OCI-LY3 (cell line): ENCODE measurements around the gene WWC1.

Experiments
- H2AFZ ChIP-seq: fragments of 200-600, 300-600 bp; shearing (Covaris generic); 2 replicates; pipeline ENCODE4 v1.6.0; 2014; ENCODE audit warnings: antibody characterized with exemption, low read depth, low read length
- H3K27ac ChIP-seq: fragments of 200-600, 300-600 bp; sonication (generic); 2 replicates; pipeline ENCODE4 v1.5.1; 2014; ENCODE audit warnings: mild to moderate bottlenecking, low read length, moderate library complexity, mixed read lengths
- H3K27me3 ChIP-seq: fragments of 200-600, 300-600 bp; sonication (generic); 2 replicates; pipeline ENCODE4 v1.6.1; 2014; ENCODE audit warnings: low read depth, low read length, mixed read lengths
- H3K36me3 ChIP-seq: fragments of 200-600, 300-600 bp; sonication (generic); replicated peaks from 2 replicates; pipeline ENCODE3; 2014; ENCODE audit warnings: low read depth, low read length, mixed read lengths
- H3K4me1 ChIP-seq: fragments of 300-600, 200-600 bp; sonication (generic); 2 replicates; pipeline ENCODE4 v1.6.1; 2014; ENCODE audit warnings: low read length, mixed read lengths
- H3K4me2 ChIP-seq: fragments of 200-600, 300-600 bp; sonication (generic); 2 replicates; pipeline ENCODE4 v1.6.1; 2014; ENCODE audit warnings: low read length, mixed read lengths
- H3K4me3 ChIP-seq: fragments of 300-600, 200-600 bp; sonication (generic); 2 replicates; pipeline ENCODE4 v1.5.1; 2014; ENCODE audit warnings: antibody characterized with exemption, mild to moderate bottlenecking, low read length, moderate library complexity
- H3K79me2 ChIP-seq: fragments of 300-600, 200-600 bp; shearing (Covaris generic); 2 replicates; pipeline ENCODE4 v1.6.1; 2014; ENCODE audit warnings: mild to moderate bottlenecking, low read length, mixed read lengths
- H3K9ac ChIP-seq: fragments of 300-600, 200-600 bp; shearing (Covaris generic); 2 replicates; pipeline ENCODE4 v1.6.0; 2014; ENCODE audit warnings: mild to moderate bottlenecking, low read length, moderate library complexity
- H3K9me3 ChIP-seq: fragments of 200-600, 300-600 bp; shearing (Covaris generic); 2 replicates; pipeline ENCODE4 v1.6.1; 2014; ENCODE audit warnings: low read length, mixed read lengths; ENCODE audit not compliant: insufficient read depth
- H4K20me1 ChIP-seq: fragments of 200-600, 300-600 bp; sonication (generic); 2 replicates; pipeline ENCODE4 v1.6.1; 2016; ENCODE audit warnings: low read length, mixed read lengths; ENCODE audit not compliant: insufficient read depth
- EZH2phosphoT487 ChIP-seq: fragments of 200-600 bp; shearing (Covaris generic); IDR thresholded peaks from 2 replicates; pipeline ENCODE4 v1.6.1; 2018; ENCODE audit warnings: antibody characterized with exemption, mixed run types, low read depth
- TF ChIP-seq, protein P1 (sequence below): fragments of 200-600, 300-600 bp; sonication (generic); IDR thresholded peaks from 2 replicates; pipeline ENCODE4 v1.5.1; 2014; ENCODE audit warnings: antibody characterized with exemption, low read length, low read depth

WWC1 gene

DNA sequence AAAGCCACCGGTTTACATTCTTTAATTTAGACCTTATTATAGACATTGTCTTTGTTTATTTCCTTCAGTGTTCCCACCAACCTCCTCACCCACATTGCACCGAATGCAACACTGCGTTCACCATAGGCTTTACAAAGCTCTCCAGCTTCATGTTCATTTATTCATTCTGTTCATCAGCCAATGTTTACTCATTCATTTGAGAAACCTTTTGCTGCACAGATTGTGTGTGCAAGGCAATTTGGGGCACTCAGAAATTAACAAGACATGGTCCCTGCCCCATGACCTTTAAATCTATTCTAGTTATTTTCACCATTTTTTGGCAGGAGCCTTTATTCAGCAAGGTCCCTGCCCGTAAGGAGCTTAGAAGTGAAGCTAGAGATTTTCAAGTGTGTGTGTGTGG, 124.0 kb downstream of the WWC1 start:
- no peaks in the 10 kb centered on the region for H4K20me1 ChIP-seq
- no peaks in the 10 kb centered on the region for H3K79me2 ChIP-seq
- TF ChIP-seq, protein P1, sequence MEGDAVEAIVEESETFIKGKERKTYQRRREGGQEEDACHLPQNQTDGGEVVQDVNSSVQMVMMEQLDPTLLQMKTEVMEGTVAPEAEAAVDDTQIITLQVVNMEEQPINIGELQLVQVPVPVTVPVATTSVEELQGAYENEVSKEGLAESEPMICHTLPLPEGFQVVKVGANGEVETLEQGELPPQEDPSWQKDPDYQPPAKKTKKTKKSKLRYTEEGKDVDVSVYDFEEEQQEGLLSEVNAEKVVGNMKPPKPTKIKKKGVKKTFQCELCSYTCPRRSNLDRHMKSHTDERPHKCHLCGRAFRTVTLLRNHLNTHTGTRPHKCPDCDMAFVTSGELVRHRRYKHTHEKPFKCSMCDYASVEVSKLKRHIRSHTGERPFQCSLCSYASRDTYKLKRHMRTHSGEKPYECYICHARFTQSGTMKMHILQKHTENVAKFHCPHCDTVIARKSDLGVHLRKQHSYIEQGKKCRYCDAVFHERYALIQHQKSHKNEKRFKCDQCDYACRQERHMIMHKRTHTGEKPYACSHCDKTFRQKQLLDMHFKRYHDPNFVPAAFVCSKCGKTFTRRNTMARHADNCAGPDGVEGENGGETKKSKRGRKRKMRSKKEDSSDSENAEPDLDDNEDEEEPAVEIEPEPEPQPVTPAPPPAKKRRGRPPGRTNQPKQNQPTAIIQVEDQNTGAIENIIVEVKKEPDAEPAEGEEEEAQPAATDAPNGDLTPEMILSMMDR = no peak
- TF ChIP-seq EZH2phosphoT487 = no peak
- H3K9me3 ChIP-seq = no peaks in the 10 kb centered on the region
- H3K4me1 ChIP-seq = no peaks in the 10 kb centered on the region
- H2AFZ ChIP-seq = no peak overlapping the region
- no peak overlapping the region for H3K27ac ChIP-seq
- no peak overlapping the region for H3K4me2 ChIP-seq
- H3K4me3 ChIP-seq = no peak overlapping the region
- peaks cover 7% of the 10 kb centered on the region for H3K36me3 ChIP-seq
- no peak overlapping the region for H3K9ac ChIP-seq
- no peaks in the 10 kb centered on the region for H3K27me3 ChIP-seq

DNA sequence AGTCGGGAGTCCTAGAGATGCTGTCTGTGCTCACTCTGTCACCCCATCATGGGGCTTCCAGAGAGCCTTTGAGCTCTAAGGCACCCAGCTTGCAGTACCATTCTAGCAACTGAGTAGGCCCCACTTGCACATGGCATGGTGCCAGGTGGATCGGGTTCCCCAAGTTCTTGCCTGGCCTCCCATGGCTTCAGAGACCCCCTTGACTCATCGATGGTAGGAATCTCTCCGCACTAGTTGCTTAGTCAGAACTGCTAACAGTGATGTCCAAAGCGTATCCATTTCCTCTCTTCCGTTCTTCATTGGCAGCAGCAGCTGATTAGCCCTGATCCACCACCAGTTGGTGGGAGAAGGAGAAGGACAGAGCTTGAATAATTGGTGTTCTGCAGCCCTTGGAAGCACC, 124.5 kb downstream of the WWC1 start:
- Histone ChIP-seq H3K4me3 (no peak overlapping the region), H3K27me3 (no peaks in the 10 kb centered on the region), H3K27ac (no peak overlapping the region), H3K9ac (no peak overlapping the region), H2AFZ (no peak overlapping the region), H3K79me2 (no peaks in the 10 kb centered on the region), H3K36me3 (peaks cover 7% of the 10 kb centered on the region), H3K9me3 (no peaks in the 10 kb centered on the region), H3K4me2 (no peak overlapping the region), H3K4me1 (no peaks in the 10 kb centered on the region), H4K20me1 (no peaks in the 10 kb centered on the region)
- TF ChIP-seq, protein P1 = no peak
- TF ChIP-seq EZH2phosphoT487 = no peak

DNA sequence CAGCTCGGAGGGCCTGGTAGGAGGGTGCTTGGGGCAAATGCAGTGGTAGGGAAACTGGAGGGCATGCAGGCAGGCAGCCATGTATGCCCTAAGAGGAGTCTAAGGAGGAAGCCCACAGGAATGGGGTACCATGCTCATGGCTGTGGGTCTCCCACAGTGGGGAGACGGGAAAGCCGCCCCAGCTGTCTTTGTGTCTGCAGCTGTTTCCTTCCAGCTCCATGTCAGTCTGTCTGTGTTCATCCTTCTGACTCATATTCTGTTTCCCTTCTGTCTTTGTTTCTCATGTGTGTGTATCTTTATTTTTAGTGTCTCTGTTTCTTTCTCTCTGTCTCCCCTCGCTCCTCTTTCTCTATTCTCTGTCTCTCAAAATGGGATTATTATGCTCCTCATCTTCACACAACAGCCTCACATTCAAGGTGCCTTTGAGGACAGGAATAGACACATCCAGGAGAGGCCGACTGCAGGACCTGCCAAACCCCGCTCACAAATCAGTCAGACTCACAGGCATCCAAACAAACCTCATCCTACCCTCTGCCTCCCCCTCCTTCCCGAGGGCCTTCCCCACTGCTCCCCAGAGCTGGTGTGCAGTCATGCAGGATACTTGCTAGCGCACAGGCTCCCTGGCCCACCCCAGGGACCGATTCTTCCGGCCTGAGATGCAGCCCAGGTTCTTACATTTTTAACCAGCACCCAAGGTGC, 126.4 kb downstream of the WWC1 start:
- H3K4me3 ChIP-seq = no peak overlapping the region
- TF ChIP-seq, protein P1 = no peak
- TF ChIP-seq EZH2phosphoT487 = no peak
- H3K4me1 ChIP-seq = no peaks in the 10 kb centered on the region
- no peaks in the 10 kb centered on the region for H3K79me2 ChIP-seq
- no peak overlapping the region for H3K4me2 ChIP-seq
- H3K9ac ChIP-seq = no peak overlapping the region
- H3K9me3 ChIP-seq = no peaks in the 10 kb centered on the region
- H3K27ac ChIP-seq = no peak overlapping the region
- no peaks in the 10 kb centered on the region for H4K20me1 ChIP-seq
- H3K27me3 ChIP-seq = no peaks in the 10 kb centered on the region
- peaks cover 7% of the 10 kb centered on the region for H3K36me3 ChIP-seq
- H2AFZ ChIP-seq = no peak overlapping the region

DNA sequence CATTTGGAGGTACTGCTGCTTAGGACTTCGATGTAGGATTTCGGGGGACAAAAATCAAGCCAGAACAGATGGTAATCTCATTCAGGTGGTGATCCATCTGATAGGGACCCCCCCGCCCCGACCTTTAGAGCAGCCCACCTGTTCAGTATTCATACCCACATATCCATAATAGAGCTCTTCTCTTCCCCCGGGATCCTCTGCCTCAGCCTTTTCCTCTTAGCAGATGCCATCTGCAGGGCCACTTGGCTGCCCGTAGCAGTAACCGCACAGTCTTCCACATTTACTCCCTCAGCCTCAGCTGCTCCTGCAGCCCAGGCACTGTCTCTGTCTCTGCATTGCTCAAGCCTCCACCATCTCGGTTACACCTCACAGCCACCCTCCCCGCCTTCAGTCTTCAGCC, 129.0 kb downstream of the WWC1 start:
- TF ChIP-seq, protein P1 = no peak
- no peak for TF ChIP-seq EZH2phosphoT487
- no peaks in the 10 kb centered on the region for H4K20me1 ChIP-seq
- no peaks in the 10 kb centered on the region for H3K27me3 ChIP-seq
- no peak overlapping the region for H2AFZ ChIP-seq
- H3K4me2 ChIP-seq = no peak overlapping the region
- no peak overlapping the region for H3K27ac ChIP-seq
- peaks cover 4% of the 10 kb centered on the region for H3K36me3 ChIP-seq
- H3K79me2 ChIP-seq = no peaks in the 10 kb centered on the region
- H3K9ac ChIP-seq = no peak overlapping the region
- H3K4me1 ChIP-seq = no peaks in the 10 kb centered on the region
- no peaks in the 10 kb centered on the region for H3K9me3 ChIP-seq
- no peak overlapping the region for H3K4me3 ChIP-seq
